Measurements from ENCODE around the gene VWA8.

The VWA8 gene

GRCh38 chr13:41588448-41588847 is 372.5 kb downstream of the VWA8 start:
- TF ChIP-seq CTCF (conservative IDR thresholded peaks at IDR 0.05; ENCODE audit: low read depth, low read length): no peak
- Histone ChIP-seq H3K4me2 (no peak overlapping the region), H3K36me3 (ENCODE audit: insufficient read depth) (no peaks in the 10 kb centered on the region), H3K4me1 (ENCODE audit: low read depth, poor library complexity, severe bottlenecking) (no peaks in the 10 kb centered on the region), H2AFZ (ENCODE audit: low read depth) (no peak overlapping the region), H3K27ac (no peak overlapping the region), H4K20me1 (ENCODE audit: insufficient read depth) (no peaks in the 10 kb centered on the region), H3K79me2 (ENCODE audit: insufficient read depth, low read depth) (no peaks in the 10 kb centered on the region), H3K9ac (no peak overlapping the region), H3K27me3 (ENCODE audit: insufficient read depth, low read depth) (no peaks in the 10 kb centered on the region), H3K4me3 (IDR thresholded peaks at IDR 0.05; ENCODE audit: insufficient read depth, low read depth, low read length) (no peak overlapping the region)

GRCh38 chr13:41587490-41587889 is 373.4 kb downstream of the VWA8 start:
- Histone ChIP-seq H3K4me1 (ENCODE audit: low read depth, poor library complexity, severe bottlenecking) (no peaks in the 10 kb centered on the region), H3K27me3 (ENCODE audit: insufficient read depth, low read depth) (no peaks in the 10 kb centered on the region), H3K4me3 (IDR thresholded peaks at IDR 0.05; ENCODE audit: insufficient read depth, low read depth, low read length) (no peak overlapping the region), H3K9ac (no peak overlapping the region), H3K79me2 (ENCODE audit: insufficient read depth, low read depth) (no peaks in the 10 kb centered on the region), H4K20me1 (ENCODE audit: insufficient read depth) (no peaks in the 10 kb centered on the region), H2AFZ (ENCODE audit: low read depth) (no peak overlapping the region), H3K27ac (no peak overlapping the region), H3K4me2 (no peak overlapping the region), H3K36me3 (ENCODE audit: insufficient read depth) (no peaks in the 10 kb centered on the region)
- TF ChIP-seq CTCF (conservative IDR thresholded peaks at IDR 0.05; ENCODE audit: low read depth, low read length): no peak

GRCh38 chr13:41586216-41586615 is 374.7 kb downstream of the VWA8 start:
- Histone ChIP-seq H3K27me3 (ENCODE audit: insufficient read depth, low read depth) (no peaks in the 10 kb centered on the region), H3K4me3 (IDR thresholded peaks at IDR 0.05; ENCODE audit: insufficient read depth, low read depth, low read length) (no peak overlapping the region), H3K4me1 (ENCODE audit: low read depth, poor library complexity, severe bottlenecking) (no peaks in the 10 kb centered on the region), H3K27ac (no peak overlapping the region), H4K20me1 (ENCODE audit: insufficient read depth) (no peaks in the 10 kb centered on the region), H3K4me2 (no peak overlapping the region), H3K9ac (no peak overlapping the region), H2AFZ (ENCODE audit: low read depth) (no peak overlapping the region), H3K79me2 (ENCODE audit: insufficient read depth, low read depth) (no peaks in the 10 kb centered on the region), H3K36me3 (ENCODE audit: insufficient read depth) (no peaks in the 10 kb centered on the region)
- no peak for TF ChIP-seq CTCF (conservative IDR thresholded peaks at IDR 0.05; ENCODE audit: low read depth, low read length)

GRCh38 chr13:41582027-41582463 is 378.9 kb downstream of the VWA8 start:
- H3K36me3 ChIP-seq (ENCODE audit: insufficient read depth): no peaks in the 10 kb centered on the region
- H3K9ac ChIP-seq: no peak overlapping the region
- no peak overlapping the region for H3K4me3 ChIP-seq (IDR thresholded peaks at IDR 0.05; ENCODE audit: insufficient read depth, low read depth, low read length)
- no peak overlapping the region for H2AFZ ChIP-seq (ENCODE audit: low read depth)
- H3K4me1 ChIP-seq (ENCODE audit: low read depth, poor library complexity, severe bottlenecking): no peaks in the 10 kb centered on the region
- TF ChIP-seq CTCF (conservative IDR thresholded peaks at IDR 0.05; ENCODE audit: low read depth, low read length): no peak
- no peaks in the 10 kb centered on the region for H4K20me1 ChIP-seq (ENCODE audit: insufficient read depth)
- H3K79me2 ChIP-seq (ENCODE audit: insufficient read depth, low read depth): no peaks in the 10 kb centered on the region
- H3K4me2 ChIP-seq: no peak overlapping the region
- H3K27ac ChIP-seq: no peak overlapping the region
- no peaks in the 10 kb centered on the region for H3K27me3 ChIP-seq (ENCODE audit: insufficient read depth, low read depth)

All from KMS-11 (cell line).